Renal pelvis (tissue), 4 donors: Measurements from ENCODE around the gene PITPNM3. TPM values are rescaled to one million over a fixed set of nuclear protein-coding genes. Genes with fewer than 3 reads are reported as not detected.
A peak's percentile ranks its signal among the peaks of the same experiment; 100 is the strongest.

Experiments used
- DNase-seq: peaks from one replicate; pipeline ENCODE4 v3.0.0-alpha.2; 2013
- polyA plus RNA-seq, 3 donors: library from polyadenylated mRNA; unstranded; fragments of 120-200 nt; gene quantifications; one replicate each; pipeline ENCODE4 v1.2.1, GENCODE V29; 2013; ENCODE audit not compliant: insufficient read length in 3 of 3

The PITPNM3 gene
- polyA plus RNA-seq, 3 donors: 8.2 to 10.0 (median 9.8) TPM

- no peak for DNase-seq
Measured at GRCh38 chr17:6444571-6445335, 111.6 kb downstream of the PITPNM3 start.

- DNase-seq: peak; percentile 96
Measured at GRCh38 chr17:6443692-6444570, 112.4 kb downstream of the PITPNM3 start, which contains the start of gene PIMREG. TSS of gene PIMREG (plus strand) at chr17:6444455. CDS start at chr17:6445111, 656 bp downstream.

DNA sequence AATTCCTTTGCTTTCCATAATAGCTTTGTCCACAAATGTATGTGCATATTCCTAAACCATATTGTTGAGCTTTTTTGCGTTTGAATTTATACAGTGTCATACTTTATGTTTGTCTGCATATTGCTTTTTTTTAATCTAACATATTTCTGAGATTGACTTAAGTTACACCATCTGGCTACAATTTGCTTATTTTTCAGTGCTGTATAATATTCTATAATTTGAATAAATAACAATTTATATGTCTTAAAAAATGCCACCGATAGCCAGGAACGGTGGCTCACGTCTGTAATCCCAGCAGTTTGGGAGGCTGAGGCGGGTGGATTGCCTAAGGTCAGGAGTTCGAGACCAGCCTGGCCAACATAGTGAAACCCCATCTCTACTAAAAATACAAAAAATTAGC is 113.6 kb downstream of the PITPNM3 start:
- no peak for DNase-seq

DNA sequence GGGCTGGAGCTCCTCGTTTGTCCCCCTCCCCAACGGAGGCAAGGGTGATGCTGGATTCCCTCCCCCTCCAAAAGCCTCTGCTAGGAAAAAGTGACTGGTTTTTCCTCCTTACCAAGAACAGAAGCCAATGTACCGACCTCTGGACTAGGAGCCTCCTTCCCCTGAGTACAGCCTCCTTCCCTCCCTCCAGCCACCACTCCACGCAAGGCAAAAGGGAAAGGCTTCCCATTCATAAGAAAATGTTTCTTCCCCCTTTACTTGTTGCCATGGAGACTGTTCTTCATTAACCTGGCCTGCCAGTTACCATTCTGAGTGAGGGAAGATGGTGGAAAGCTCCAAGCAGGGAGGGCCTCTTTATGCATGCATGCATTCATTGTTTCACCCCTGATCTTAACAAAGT is 116.4 kb downstream of the PITPNM3 start:
- DNase-seq: peak; percentile 56

GRCh38 chr17:6437956-6438355 is 118.4 kb downstream of the PITPNM3 start:
- DNase-seq: no peak

- DNase-seq: no peak
Measured at GRCh38 chr17:6437466-6437865, 118.9 kb downstream of the PITPNM3 start.

GRCh38 chr17:6435968-6436367 is 120.4 kb downstream of the PITPNM3 start:
- peak; percentile 53 for DNase-seq

DNA sequence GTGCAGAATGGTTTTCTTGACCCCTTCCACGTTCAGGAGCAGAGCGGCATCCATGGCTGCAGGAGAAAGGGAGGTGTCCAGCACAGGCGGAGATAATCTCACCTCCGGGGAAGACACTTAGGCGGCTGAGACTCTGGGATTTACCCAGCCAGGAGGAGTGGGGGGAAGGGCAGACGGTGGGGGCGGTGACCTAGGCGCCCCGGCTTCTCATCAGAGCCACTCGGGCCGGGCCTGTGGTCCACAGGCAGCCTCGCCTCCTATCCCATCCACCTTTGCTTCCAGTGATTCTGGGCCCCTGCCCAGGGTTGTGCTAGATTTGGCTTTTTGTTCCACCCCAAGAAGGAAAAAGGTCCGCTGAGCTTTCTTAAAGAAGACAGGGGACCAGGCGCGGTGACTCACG is 121.3 kb downstream of the PITPNM3 start, which contains the start of gene AIPL1:
TSS of gene AIPL1 (minus strand) at position 71 of the 400 bp plus-strand sequence. CDS start at position 54, 17 bp downstream.
- no peak for DNase-seq

DNA sequence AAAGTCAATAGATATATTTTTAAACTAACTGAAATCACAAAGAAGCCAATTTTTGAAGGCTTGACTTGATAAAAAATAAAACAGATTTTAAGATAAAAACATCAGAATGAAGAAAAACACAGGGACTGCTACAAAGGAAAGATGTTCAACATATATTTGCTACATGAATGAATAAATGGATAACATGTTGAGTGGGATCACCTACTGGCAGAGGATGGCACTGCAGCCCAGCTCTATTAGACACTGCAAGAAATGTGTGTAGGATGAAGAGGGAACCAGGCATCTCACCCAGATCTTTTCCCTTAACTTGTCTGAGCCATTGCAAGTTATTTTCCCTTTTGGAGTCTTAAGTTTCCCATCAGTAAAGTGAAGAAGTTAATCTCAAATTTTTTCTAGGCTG is 125.6 kb downstream of the PITPNM3 start:
- no peak for DNase-seq

DNA sequence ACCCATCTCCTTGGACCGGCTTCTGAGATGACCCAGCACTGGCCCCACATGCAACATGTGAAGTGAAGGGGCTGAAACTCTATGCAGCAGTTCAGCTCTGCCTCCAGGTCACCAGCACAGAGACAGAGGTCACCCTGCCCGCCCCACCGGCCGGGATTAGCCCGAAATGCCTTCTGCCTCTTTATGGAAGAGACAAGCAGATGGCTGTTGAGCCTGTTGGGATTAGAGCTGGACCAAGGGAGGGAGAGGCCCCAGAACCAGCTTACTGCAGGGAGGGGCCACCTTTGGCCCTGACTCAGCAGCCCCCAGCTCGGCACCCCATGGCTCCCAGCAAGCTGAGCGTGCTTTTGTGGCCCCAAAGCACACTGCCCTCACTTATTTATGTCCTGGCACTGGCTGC is 127.1 kb downstream of the PITPNM3 start:
- DNase-seq: no peak

- DNase-seq: no peak
Measured at GRCh38 chr17:6428207-6428965, 128.0 kb downstream of the PITPNM3 start.

DNA sequence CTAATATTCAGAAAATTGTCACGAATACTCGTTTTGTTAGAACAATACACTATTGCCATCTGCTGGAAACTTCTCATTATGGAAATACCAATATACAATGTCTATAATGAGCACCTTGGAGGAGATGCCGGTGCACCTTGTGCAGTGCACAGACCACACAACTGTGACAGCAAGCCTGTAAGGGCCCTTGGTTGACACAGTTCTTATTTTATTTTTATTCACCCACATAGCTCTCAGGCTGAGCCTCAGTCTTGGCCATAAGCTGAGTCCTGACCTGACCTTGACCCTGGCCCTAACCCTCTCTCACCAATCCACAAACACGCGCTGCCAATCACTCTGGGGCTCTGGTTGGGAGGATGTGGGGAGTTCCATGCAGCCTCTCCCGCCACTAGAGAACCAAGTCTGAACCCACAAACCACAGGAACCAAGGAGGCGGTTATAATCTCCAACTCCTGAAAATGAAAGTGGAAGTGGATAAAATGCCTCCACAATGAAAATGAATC is 129.0 kb downstream of the PITPNM3 start:
- no peak for DNase-seq

- DNase-seq: no peak
Measured at GRCh38 chr17:6426356-6427101, 129.8 kb downstream of the PITPNM3 start.

DNA sequence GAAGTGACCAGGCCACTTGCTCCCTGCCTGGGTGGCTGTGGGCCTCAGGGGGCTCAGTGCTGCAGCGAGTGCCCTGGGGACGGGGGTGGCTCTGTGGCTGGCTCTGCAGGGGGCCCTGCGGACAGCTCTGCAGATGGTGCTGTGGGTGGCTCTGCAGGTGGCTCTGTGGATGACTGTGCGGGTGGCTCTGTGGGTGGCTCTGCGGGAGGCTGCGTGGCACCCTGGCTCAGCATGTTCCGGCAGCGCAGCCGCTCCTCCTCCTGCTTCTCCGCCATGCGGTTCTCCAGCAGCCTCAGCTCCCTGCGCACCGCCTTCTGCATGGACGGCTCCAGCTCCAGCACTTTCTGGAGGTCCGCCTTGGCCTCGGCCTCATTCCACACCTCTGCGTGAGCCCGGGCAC is 130.9 kb downstream of the PITPNM3 start:
- DNase-seq: no peak

- DNase-seq: no peak
Measured at GRCh38 chr17:6423931-6424330, 132.4 kb downstream of the PITPNM3 start.

DNA sequence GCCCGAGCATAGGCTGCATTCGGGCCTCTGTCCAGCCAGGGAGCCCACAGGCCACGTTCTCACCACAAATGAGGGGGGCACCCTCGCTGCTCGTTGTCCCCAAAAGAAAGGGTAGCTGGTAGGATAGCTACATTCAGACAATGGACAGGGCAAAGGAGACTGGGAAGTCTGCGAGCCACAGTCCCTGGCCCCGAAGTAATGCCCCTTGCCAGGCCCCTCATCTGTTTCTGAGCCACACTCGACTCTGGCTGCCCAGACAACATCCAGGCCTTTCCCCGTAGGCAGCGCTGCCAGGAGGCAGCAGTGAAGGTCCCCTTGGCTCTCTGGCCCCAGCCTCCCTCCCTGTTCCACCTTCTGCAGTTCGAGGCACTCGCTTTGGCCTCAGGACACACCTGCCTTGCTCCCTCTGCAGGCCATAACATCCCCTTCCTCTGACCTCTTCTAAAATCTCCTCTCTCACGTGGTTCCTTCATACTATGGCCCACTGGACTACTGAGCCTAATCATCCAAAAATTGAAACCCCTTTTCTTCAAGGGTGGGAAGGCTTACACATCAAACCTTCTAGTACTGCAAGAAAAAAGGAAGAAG is 133.6 kb downstream of the PITPNM3 start:
- DNase-seq: no peak

- peak; percentile 69 for DNase-seq
Measured at GRCh38 chr17:6421700-6422604, 134.4 kb downstream of the PITPNM3 start.

GRCh38 chr17:6420173-6420641 is 136.1 kb downstream of the PITPNM3 start:
- no peak for DNase-seq

DNA sequence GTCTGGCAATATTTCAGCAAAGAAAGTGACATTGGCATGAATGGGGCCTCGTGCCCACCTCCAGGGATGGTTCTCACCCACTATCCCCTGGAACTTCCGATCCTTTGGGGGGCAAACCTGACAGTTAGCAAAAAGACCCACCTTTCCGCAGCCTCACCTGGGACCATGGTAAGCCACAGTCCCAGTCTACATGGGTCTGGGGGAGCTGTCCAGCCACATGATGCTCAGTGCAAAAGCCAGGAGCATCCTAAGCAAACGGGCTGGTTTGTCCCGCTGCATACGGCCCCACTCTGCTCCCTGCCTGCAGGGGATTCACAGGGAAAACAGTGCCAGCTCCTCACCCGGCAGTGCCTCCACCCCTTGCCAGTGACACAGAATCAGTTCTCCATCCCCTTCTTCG is 140.7 kb downstream of the PITPNM3 start:
- no peak for DNase-seq
